ELF-1 (cell line): ENCODE measurements around the gene ESYT2.
"Not testable (repeated sequence)": the region's sequence is repeated elsewhere in the genome, so short reads cannot be mapped to it uniquely, and the experiment has no call there.

Experiments used
- DNase-seq: peaks from one replicate; pipeline ENCODE4 v3.0.0-alpha.2; 2016; ENCODE audit warnings: low read depth, low spot score

ESYT2 gene

GRCh38 chr7:158697597-158697996, 131.7 kb downstream of the ESYT2 start:
- not testable (repeated sequence) for DNase-seq

GRCh38 chr7:158695726-158696452, 133.4 kb downstream of the ESYT2 start:
- peak; percentile 38 for DNase-seq

- no peak for DNase-seq
These were observed 134.3 kb downstream of the ESYT2 start for GRCh38 chr7:158695056-158695455.

GRCh38 chr7:158694650-158695049, 134.7 kb downstream of the ESYT2 start:
- DNase-seq = no peak

- DNase-seq = no peak
These were observed 139.8 kb downstream of the ESYT2 start for GRCh38 chr7:158689488-158689887.

GRCh38 chr7:158687406-158687805, 141.9 kb downstream of the ESYT2 start:
- DNase-seq = no peak

GRCh38 chr7:158685693-158686092, 143.6 kb downstream of the ESYT2 start:
- DNase-seq = no peak

- no peak for DNase-seq
These were observed 145.0 kb downstream of the ESYT2 start for GRCh38 chr7:158684329-158684728.

- DNase-seq = no peak
These were observed 145.8 kb downstream of the ESYT2 start for GRCh38 chr7:158683541-158683940.

GRCh38 chr7:158682456-158682855, 146.9 kb downstream of the ESYT2 start:
- DNase-seq = no peak
